ENCODE measurements around the gene FGD4. TPM values are rescaled to one million over a fixed set of nuclear protein-coding genes. Genes with fewer than 3 reads are reported as not detected.
A peak's percentile ranks its signal among the peaks of the same experiment; 100 is the strongest.

Gene FGD4
- total RNA-seq, 1 experiment from 2014 or later = 31.6 TPM

DNA sequence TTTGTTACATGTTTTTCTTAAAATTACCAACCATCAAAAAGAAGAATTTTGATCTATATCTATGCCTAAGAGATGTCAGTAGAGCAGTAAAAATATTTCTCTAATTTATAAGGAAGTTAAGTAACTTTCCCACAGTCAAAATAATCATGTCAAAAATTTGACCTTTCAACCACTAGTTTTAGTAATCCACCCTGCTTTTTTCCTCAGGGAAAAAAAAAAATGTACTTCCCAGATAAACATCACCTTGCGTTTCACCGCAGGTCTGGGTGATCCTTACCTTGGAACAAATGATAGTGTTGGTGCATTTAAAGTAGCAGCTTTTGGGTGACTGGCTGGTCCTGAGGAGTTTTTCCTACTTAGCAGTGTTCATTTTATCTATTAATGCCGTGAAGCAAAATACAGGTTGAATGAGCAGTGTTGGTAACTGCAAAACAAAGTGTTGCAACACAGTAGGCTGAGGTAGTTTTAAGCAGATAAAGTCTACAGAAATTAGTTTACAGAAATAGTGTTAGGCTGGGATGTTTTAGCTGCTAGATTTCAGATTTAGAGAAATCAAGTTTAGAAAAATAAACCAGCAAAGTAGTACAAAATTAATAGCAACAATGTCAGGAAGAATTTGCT lies 142.5 kb downstream of the FGD4 start:
- ChIA-PET POLR2A (no interaction called here), CTCF (no interaction called here)
- Mint-ChIP-seq H3K36me3 (ENCODE audit: insufficient read depth, unreplicated experiment) (peaks cover 6% of the 10 kb centered on the region), H3K27ac (ENCODE audit: unreplicated experiment) (peak overlapping the region; percentile 39), H3K4me1 (ENCODE audit: low read depth, unreplicated experiment) (peaks cover 22% of the 10 kb centered on the region), H3K4me3 (ENCODE audit: unreplicated experiment) (no peak overlapping the region), H3K9me3 (ENCODE audit: unreplicated experiment) (no peaks in the 10 kb centered on the region), H3K27me3 (ENCODE audit: insufficient read depth, unreplicated experiment) (no peaks in the 10 kb centered on the region)
- H3K4me3 ChIP-seq (ENCODE audit: low read depth, low read length) = no peak overlapping the region
- TF ChIP-seq, protein P1, sequence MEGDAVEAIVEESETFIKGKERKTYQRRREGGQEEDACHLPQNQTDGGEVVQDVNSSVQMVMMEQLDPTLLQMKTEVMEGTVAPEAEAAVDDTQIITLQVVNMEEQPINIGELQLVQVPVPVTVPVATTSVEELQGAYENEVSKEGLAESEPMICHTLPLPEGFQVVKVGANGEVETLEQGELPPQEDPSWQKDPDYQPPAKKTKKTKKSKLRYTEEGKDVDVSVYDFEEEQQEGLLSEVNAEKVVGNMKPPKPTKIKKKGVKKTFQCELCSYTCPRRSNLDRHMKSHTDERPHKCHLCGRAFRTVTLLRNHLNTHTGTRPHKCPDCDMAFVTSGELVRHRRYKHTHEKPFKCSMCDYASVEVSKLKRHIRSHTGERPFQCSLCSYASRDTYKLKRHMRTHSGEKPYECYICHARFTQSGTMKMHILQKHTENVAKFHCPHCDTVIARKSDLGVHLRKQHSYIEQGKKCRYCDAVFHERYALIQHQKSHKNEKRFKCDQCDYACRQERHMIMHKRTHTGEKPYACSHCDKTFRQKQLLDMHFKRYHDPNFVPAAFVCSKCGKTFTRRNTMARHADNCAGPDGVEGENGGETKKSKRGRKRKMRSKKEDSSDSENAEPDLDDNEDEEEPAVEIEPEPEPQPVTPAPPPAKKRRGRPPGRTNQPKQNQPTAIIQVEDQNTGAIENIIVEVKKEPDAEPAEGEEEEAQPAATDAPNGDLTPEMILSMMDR (IDR thresholded peaks at IDR 0.05; ENCODE audit: insufficient read depth in 1 of 2, low read depth in 1 of 2, low read length in 1 of 2, severe bottlenecking in 1 of 2, unreplicated experiment in 1 of 2) = no peak
- H3K9me3 ChIP-seq = no peaks in the 10 kb centered on the region
- no TSS peak for BruUV-seq (replicated peaks)
- intact Hi-C loops (cut with micrococcal nuclease; ENCODE audit: unreplicated experiment) = loop anchor here (2.0 kb wide), 1 partner anchor 63 kb away; no protein-coding TSS in a partner anchor
- H3K4me1 ChIP-seq = peaks cover 39% of the 10 kb centered on the region
- 0 out of 2 replicates have a peak, but pooled peaks cover 2% of the 10 kb centered on the region for H3K36me3 ChIP-seq (ENCODE audit: control insufficient read depth, insufficient read depth, low read length)
- DNase-seq = no peak
- no peaks in the 10 kb centered on the region for H3K27me3 ChIP-seq (replicated peaks; ENCODE audit: control insufficient read depth, insufficient read depth, low read length)

DNA sequence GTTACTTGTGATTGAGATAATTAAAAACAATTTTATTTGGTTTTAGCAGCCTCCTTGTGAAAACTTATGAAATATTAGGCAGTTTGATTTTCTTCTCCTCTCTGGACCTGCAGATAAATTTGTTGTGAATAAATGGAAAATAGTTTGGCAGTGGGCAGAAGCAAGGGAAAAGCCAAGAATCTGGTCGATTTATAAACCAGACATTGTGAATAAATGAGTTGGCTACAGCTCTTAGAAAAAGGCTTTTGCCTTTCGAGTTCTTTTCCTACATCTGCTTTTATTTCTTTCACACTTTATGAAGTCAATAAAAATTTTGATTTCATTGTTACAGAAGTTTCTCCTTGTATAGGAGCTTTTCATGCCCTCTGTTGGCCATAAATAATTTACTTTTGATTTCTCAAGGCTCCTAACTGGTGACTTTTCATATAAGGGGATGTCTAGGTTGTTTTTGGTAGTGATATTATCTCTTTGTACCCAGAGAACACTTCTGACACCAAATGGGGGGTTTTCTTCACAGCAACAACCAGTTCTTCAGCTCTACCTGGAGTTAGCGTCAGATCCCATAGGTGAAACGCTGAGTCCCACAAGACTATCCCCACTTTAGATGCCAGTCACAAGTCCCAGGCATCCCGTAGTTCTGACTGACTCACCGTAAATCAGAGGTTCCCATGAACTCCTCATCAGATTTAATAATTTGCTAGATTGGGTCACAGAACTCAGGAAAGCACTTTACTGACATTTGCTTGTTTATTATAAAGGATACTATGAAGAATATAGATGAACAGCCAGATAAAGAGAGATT lies 143.3 kb downstream of the FGD4 start:
- peaks cover 34% of the 10 kb centered on the region for H3K4me1 ChIP-seq
- H3K27ac Mint-ChIP-seq (ENCODE audit: unreplicated experiment) = peak overlapping the region; percentile 39

DNA sequence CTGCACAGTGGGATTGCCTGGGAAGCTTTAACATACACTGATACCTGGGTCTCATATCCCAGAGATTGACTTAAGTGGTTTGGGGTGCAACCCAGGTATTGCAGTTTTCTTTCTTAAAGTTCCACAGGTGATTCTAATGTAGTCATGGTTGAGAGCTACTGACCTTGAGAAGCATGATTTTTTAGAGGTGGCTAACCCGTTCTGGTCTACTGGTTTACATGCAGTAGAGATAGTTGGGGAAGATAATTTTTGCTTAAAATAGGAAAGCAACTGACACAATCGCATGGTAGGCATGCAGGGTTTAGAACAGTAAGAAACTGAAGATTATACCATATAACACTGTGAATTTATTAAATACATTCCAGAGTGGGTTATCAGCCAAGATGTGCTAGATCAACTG lies 145.5 kb downstream of the FGD4 start:
- Mint-ChIP-seq H3K9me3 (ENCODE audit: unreplicated experiment) (no peaks in the 10 kb centered on the region), H3K4me1 (ENCODE audit: low read depth, unreplicated experiment) (peaks cover 15% of the 10 kb centered on the region), H3K36me3 (ENCODE audit: insufficient read depth, unreplicated experiment) (peaks cover 6% of the 10 kb centered on the region), H3K27me3 (ENCODE audit: insufficient read depth, unreplicated experiment) (no peaks in the 10 kb centered on the region), H3K4me3 (ENCODE audit: unreplicated experiment) (no peak overlapping the region), H3K27ac (ENCODE audit: unreplicated experiment) (no peak overlapping the region)
- Histone ChIP-seq H3K9me3 (no peaks in the 10 kb centered on the region), H3K36me3 (ENCODE audit: control insufficient read depth, insufficient read depth, low read length) (no peaks in the 10 kb centered on the region), H3K4me1 (peaks cover 34% of the 10 kb centered on the region), H3K27me3 (replicated peaks; ENCODE audit: control insufficient read depth, insufficient read depth, low read length) (no peaks in the 10 kb centered on the region), H3K4me3 (ENCODE audit: low read depth, low read length) (no peak overlapping the region)
- no peak for DNase-seq
- no TSS peak for BruUV-seq (replicated peaks)
- ChIA-PET POLR2A (no interaction called here), CTCF (interaction anchor here (1.6 kb wide), 1 partner anchor 146 kb away, joined by 3 read pairs; the partner anchor contains the start of gene FGD4)
- TF ChIP-seq, protein P1 (IDR thresholded peaks at IDR 0.05; ENCODE audit: insufficient read depth in 1 of 2, low read depth in 1 of 2, low read length in 1 of 2, severe bottlenecking in 1 of 2, unreplicated experiment in 1 of 2) = no peak
- intact Hi-C loops (cut with micrococcal nuclease; ENCODE audit: unreplicated experiment) = no loop called here

More for the DNA sequence above, 143.3 kb downstream of the FGD4 start:
- no TSS peak for BruUV-seq (replicated peaks)
- Mint-ChIP-seq H3K9me3 (ENCODE audit: unreplicated experiment) (no peaks in the 10 kb centered on the region), H3K4me3 (ENCODE audit: unreplicated experiment) (no peak overlapping the region), H3K4me1 (ENCODE audit: low read depth, unreplicated experiment) (peaks cover 17% of the 10 kb centered on the region), H3K36me3 (ENCODE audit: insufficient read depth, unreplicated experiment) (peaks cover 6% of the 10 kb centered on the region), H3K27me3 (ENCODE audit: insufficient read depth, unreplicated experiment) (no peaks in the 10 kb centered on the region)
- TF ChIP-seq, protein P1 (IDR thresholded peaks at IDR 0.05; ENCODE audit: insufficient read depth in 1 of 2, low read depth in 1 of 2, low read length in 1 of 2, severe bottlenecking in 1 of 2, unreplicated experiment in 1 of 2) = no peak
- Histone ChIP-seq H3K9me3 (no peaks in the 10 kb centered on the region), H3K36me3 (ENCODE audit: control insufficient read depth, insufficient read depth, low read length) (no peaks in the 10 kb centered on the region), H3K4me3 (ENCODE audit: low read depth, low read length) (no peak overlapping the region), H3K27me3 (replicated peaks; ENCODE audit: control insufficient read depth, insufficient read depth, low read length) (no peaks in the 10 kb centered on the region)
- DNase-seq = no peak
- CTCF ChIA-PET = interaction anchor here (1.1 kb wide), 1 partner anchor 10 kb away, joined by 3 read pairs; no protein-coding TSS in a partner anchor
- intact Hi-C loops (cut with micrococcal nuclease; ENCODE audit: unreplicated experiment) = loop anchor here (1.0 to 2.0 kb wide), 2 partner anchors 8 to 62 kb away; no protein-coding TSS in a partner anchor
- POLR2A ChIA-PET = interaction anchor here (0.7 kb wide), 1 partner anchor 49 kb away, joined by 4 read pairs; no protein-coding TSS in a partner anchor

Measured in Caco-2 (cell line).